IPS DF 4.7 (cell line): ENCODE data around the gene NLRC3.

Experiments
- DNase-seq: peaks from one replicate; pipeline ENCODE4 v3.0.0-alpha.2; 2013; ENCODE audit warnings: low spot score; ENCODE audit errors: extremely low read depth

The NLRC3 gene

DNA sequence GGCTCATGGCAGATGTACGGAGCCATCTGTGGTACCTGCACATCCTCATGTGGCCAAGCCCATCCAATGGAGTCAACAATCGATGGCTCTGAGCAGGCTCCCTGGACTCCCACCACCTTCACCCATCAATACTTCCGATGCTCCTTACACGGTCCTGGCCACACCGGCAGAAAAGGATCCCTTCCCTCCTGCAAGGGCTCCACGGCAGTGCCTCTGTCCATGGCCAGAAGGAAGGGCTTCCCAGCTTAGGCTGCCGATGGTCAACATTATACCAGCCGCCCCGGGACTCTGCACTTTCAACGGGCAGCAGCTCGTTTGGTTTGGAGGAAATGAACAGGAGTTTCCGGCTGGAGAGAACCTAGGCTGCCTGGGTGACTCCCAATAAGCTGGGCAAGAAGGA lies 21.0 kb upstream of the NLRC3 start:
- no peak for DNase-seq

DNA sequence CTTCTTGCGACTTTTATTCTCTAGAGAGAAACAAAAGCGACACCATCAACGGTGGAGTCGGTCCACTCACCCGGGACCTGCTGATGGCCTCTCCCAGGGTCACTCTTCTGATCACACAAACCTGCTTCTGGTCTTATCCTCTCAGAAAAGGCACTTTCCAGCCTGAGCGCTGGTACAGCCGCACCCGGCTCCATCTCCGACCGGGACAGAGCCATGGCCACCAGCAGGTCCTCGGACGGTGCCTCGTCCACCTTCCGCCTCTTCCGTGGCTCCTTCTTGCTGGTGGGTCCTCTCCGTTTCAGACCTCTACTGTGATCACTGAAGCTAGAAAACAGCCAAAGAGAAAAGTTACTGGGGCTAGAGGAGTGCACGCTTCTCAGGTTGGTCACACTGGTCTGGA lies 20.5 kb upstream of the NLRC3 start:
- no peak for DNase-seq

DNA sequence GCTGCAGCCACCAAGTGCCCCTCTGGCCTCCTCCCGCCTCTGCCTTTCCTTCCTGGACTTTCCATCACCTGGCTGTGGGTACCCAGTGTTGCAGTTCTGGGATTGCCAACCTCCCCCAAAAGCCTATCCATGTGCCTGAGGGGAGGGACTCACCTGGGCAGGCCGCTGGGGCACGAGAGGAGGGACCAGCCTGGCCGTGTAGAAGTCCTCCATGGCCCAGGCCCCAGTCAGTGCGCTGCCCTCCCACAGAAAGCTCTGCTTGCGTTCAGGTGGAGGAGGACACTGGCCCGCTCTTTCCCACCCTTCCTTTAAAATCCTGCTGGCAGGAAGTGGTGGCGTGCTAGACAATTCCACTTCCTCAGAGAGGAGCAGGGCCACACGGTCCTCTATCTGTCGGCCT lies 20.0 kb upstream of the NLRC3 start:
- DNase-seq: no peak

DNA sequence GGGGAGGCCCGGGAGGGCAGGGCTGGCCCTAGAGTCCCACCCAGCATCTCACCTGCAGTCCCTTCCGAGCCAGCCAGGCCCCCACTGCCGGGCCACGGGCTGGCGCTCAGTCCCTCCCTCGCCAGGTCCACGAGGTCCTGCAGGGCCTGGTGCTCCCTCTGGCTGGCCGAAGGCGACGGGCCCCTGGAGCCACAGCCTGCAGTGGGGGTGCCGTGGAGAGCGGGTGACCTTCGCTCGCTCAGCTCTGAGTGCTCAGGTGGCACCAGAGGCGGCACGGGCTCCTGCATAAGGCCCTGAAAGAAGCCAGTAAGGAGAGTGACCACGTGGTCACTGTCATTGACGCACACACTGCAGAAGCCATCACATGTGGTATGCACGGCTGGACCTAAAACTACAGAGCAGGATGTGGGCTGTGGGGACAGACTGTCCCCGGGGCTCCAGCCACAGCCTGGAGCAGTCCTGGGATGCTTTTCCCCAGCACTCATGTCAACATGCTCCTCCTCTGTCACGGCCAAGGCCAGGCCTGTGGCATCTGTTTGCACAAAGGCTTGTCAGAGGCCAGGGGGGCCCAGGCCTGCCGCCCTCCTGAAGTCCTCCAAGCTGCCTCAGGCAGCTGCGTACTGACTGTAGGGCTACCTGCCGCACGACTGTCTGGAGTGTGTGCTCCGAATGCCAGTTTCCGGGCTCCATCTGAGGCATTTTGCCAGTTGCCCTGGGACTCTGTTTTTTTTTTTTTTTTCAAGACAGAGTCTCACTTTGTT lies 19.1 kb upstream of the NLRC3 start:
- no peak for DNase-seq

DNA sequence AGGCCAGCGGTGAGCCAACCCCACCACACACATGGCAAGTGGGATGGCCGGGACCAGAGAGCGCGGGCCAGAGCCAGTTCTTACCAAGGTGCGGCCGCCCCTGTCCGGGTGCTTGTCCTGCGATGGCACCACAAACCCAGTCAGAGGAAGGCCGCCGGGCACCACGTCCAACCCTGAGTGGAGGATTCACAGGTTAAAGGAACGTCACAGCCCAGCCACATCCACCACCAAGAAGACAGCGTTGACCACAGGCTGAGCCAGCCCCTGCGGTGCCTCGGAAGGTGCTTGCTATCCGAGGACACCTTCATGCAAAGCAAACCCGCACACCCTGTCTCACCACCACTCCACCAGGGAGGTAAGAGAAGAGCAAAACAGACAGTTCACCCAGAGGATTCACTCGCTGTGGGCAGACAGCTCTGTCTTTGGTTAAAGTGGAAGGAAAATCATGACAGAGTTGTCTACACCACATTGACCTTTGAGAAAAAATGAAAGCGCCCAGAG lies 18.4 kb upstream of the NLRC3 start:
- DNase-seq: no peak

DNA sequence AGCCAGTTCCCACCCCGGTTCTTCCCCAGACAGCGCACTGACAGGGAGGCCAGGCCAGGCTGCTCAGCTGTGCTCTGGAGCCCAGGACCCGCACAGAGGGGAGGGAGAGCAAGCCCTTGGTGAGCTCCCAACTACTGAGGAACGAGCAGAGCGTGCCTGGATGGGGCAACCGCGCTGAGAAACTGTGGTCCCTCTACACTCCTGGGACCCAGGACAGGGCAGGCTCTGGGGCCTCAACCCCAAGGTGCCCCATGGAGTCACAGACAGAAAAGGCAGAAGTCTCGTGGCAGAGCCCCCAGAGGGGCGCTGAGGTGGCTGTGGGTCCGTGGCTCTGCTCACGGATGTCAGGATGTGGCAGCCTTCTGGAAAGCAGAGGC lies 17.9 kb upstream of the NLRC3 start:
- no peak for DNase-seq

DNA sequence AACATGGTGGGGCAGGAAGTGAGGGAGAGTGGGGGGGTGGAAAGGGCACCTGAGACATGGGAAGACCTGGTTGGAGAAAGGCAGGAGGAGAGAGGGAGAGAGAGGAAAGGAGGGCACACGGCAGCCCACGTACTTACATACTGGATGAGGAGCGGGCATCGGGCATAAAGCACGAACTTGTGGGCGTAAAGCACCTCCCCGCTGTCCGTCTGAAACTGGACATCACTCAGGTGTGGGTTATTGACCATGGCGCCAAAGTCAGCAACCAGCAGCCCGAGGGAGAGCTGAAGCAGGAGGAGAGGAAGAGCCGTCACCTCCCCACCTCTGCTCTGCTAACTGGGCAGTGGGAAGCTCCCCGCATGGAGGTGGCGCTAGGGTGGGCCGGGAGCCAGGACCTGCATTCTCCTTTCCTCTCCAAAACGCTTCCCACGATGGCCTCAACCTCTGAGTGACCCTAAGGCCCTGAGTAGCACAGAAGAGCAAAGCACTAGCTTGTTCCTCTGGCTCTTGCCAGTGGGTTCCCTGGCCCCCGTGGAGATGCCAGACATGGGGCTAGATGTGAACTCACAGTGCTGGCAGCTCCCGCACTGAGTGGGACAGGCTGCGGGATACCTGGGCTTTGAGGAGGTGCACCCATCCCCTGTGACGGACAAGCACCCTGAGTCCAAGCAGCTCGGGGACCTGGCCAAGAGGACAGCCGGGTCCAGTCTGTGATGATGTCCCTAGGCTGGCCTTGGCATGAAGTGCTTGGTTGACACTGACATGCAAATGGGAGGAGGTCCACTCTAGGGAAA lies 17.3 kb upstream of the NLRC3 start:
- DNase-seq: no peak

DNA sequence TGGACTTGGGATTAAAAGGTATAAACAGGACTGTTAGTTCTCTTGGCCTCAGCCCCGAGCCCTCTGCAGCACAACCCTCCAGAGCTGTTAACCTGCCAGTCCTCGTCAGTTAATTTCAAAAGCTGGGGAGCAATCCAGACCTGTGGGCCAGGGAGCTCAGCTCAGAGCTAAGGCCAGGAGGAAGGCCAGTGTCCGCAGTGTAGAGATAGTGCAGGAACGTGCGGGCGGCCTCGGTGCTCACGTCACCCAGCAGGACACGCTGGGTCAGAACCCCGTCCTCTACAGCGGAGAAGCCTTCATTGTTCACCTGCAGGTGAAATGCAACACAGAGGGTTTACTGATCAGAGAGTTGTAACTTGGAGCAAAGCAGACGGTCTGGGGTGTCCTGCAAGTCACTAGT lies 15.4 kb upstream of the NLRC3 start:
- no peak for DNase-seq

DNA sequence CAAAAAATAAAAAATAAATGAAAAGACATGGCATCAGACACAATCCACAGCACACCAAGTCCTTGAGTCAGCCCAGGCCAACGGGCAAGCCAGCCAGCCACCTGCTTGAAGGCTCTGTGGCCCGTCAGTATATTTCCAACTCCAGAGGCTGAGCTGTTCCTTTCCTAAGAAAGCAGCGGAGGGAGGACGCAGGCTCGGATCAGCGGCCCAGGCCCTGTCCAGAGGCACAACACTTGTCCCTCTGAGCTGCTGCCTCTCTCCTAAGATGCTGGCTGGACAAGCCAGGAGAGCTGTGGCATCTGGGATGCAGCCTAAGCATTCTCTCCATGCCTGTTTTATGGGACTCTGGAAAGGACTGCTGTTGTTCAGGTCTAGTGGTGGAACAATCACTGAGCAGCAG lies 14.8 kb upstream of the NLRC3 start:
- no peak for DNase-seq

DNA sequence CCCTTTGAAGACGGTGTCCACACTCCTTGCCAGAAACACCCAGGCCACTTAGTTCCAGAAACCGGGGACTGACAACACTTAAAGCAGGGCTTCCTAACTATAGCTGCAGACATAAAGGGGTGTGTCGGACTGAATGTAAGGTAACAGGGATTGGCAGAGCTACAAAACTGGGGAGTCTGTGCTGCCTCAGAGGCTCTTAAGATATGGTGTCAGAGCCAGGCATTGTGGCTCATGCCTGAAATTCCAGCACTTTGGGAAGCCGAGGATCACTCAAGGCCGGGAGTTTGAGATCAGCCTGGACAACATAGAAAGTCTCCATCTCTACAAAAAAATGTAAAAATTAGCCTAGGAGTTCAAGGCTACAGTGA lies 14.2 kb upstream of the NLRC3 start:
- DNase-seq: no peak

DNA sequence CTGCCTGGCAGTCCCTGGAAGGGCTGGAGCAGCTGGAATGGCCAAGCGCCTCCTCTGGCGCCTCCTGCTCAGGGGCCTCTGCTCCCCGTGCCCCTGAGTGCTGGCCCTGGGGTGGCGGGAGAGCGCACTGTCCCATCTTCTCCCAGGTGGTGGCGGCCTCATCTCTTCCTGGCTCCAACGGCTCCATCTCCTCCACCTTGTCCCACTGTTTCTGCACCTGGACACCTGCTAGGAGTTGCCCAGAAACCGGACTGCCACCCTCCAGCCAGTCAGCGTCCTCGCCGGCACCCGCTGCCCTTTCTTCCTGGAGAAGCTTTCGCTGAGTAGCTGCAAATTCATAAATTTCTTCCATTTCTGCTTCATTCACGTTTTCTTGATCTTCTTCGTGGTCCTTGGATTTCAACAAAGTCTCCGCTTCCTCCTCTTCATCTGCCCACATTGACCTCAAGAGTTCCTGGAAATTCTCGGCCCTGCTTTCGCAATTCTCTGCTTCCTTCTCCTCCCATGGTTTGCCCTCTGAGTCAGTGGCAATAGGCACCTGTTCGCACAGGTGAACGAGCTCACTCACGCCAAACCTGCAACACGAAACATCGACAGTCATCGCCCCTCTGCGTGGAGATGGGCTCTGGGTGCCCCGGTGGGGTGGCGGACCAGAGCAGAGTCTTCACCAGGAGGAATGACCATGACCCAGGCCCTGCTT lies 13.7 kb upstream of the NLRC3 start:
- DNase-seq: no peak

DNA sequence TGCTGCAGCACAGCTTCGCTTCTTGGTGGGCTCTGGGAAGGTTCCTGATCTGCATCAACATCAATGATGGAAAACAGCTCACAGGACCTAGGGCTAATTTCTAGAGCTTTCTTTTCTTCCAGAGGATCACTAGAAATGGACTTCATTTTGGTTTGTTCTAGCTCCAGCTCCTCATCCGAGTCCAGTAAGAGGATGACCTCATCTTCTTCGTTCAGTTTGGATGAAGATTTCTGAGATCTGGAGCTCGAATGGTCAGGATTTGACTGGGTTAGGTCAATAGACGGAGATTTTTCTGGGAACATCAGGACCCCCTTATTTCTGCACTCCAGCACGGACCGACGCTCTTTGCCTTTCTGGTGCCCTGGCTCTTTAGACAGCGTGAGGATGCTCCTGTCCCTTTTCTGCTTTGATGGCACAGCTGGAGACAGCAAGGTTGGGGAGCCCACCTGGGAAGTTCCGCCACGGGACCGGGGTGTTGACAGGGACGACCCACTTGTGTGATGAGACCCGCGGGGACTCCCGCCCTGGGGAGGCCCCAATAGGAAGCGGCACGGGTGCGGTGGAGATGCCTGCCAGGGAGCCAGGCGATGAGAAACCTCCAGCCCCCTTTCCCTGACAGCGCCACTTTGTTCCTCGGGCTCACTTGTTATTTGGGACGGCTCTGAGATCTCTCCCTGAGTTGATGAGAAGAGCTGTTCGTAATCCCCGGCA lies 12.9 kb upstream of the NLRC3 start:
- DNase-seq: no peak

DNA sequence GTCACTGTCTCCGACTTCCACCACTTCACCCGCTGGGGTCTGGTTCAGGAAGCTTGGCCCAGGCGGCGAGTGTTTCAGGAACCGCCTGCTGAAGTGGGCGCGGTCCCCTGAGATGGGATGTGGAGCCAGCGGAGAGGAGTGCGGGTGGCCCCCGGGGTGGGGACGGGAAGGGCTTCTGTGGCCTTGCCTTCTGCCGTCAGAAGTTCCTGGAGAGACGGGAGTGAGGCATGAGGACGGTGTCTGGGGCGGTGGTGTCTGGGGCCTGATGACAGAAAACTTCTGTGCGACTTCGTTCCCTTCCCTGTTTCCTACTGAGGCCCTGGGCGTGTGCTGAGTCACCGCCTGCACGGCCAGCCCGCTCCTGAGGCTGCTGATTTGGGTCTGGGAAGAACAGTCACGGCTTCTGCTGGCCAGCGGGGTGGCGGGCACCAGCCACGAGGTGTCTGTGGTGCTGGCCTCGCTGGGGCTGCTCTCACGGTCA lies 12.3 kb upstream of the NLRC3 start:
- no peak for DNase-seq

DNA sequence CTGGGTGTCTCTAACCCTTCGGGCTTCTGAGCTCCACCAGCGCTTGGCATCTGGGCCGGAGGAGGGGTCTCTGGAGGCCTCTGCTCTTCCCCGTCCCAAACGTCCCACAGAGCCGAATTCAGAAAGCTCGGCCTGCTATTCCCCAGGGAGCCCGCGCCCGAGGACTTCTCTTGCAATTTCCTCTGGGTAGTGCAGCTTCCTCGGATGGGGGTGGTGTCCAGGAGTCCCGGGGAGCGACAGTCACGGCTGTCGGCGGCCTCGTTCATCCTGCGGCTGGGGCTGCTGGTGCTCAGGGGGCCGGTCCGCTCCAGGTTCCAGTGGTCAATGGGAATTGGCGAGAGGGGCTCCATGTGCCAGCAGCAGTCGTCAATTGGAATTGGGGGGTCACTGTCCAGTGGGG lies 11.8 kb upstream of the NLRC3 start:
- no peak for DNase-seq

DNA sequence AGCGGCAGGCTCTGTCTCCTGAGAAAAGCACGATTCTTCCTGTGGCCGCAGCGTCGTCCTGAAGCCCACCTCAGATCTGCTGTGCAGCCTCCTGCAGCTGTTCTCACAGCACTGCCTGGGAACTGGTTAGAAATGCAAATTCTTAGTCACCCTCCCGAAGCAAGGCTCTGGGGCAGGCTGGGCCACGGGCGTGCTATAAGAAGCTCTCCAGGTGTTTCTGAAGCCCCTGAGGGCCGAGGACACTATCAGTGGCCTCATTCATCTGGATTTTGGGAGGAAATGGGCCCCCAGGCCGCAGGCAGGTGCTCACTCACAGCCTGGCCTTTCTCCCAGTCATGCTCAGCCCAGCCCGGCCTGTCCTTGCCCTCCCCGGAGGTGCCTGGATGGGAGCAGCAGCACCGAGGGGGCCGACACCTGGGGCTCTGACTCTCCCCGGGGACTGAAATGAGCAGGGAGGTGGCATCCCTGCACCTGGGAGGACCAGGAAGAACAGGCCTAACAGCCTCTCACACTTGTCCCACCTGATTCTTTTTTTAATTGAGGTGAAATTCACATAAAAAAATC lies 10.4 kb upstream of the NLRC3 start:
- no peak for DNase-seq

DNA sequence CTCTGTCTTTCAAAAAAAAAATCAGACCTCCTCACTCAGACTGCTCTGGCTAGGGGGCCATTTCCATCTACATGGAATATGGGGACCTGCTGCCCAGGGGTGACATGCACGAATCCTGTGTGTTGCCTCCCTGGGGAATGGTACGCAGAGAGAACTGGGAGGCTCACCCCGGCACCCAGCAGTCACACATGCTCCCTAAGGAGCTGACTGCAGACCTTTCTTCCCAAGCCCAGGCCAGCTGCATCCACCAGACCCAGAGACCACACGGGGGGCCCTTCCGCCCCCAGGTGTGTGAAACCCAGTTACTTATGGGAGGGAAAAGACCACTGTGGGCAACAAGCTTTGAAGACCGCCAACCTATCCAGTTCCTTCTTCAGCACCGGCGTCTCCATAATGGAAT lies 7.2 kb upstream of the NLRC3 start:
- DNase-seq: no peak

DNA sequence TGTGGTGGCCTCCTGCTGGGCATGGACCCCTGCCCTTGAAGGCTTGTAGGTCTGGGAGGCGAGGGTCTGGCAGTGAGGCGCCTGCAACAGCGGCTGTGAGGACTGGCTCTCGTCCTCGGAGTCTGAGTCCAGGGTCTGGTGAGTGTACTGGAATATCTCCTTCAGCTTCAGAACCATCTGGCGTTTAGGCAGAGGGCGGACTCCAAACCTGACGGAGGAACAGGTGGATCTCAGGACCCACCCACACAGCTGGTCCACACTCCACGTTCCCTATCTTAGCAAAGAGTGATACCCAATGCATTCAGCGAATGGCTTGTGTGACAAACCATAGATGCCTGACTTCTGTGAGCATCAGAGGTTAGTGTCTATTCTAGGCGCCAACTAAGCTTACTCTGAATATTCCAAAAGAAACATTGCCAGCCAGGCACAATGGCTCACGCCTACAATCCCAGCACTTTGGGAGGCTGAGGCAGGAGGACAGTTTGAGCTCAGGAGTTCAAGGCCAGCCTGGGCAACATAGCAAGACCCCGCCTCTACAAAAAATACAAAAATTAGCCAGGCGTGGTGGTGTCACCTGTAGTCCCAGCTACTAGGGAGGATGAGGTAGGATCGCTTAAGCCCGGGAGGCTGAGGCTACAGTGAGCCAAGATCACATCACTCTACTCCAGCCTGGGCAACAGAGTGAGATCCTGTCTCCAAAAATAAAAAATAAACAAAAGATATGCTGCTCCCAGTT lies 6.3 kb upstream of the NLRC3 start:
- no peak for DNase-seq

DNA sequence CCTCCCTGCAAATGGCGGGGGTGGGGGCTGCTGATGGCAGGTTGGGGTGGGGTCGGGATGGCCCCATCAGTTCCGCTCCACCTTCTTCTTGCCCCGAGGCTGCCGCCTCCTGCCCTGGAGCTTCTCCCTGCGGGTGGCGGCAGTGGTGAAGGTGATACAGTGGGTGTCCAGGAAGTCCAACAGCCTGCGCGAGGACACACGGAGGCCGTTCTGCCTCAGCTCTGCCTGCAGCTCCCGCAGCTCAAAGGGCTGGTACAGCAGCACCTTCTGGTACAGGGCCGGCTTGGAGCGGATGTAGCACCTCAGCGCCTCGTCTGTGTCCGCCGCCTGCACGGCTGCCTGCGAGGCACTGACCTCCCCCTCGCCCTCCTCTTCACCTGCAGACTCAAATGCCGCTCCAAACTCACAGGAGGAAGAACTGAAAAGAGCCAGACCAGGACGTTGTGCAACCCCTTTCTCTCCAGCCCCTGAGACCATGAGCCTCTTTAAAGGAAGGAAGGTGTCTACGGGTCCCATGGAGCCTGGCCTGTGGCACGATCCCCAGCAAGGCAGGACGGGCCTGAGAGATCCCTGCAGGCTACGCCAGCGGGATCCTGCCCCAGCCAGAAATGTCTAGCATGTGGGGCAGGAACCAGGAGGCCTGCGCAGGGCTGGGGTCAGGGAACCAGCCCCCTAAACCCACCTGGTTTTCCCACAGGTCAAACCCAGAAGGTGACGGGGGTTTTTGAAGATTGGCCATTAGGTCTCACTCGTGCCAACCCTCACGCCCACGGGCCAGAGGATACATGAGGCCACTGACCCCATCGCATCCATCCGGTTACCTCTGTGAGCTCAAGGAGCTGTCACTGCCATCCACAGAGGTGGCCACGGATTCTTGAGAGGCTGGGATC lies 5.3 kb upstream of the NLRC3 start:
- no peak for DNase-seq

DNA sequence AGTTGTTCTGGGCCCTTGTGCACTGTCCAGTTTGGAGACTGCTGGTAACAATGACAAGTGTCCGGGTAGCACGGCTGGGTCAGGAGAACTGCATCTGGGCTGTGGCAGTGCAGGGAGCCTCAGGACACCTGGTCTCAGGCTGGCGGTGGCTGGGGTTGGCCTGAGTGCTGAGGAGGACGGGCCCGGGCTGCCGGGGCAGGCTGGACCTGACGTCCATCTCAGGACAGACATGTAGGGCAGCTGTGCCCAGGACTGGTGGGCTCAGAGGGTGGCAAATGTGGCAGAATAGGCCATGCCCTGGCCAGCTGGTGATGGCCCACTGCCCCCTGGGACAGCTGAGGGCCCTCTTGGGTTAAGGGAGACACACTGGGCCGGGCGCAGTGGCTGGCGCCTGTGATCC lies 4.2 kb upstream of the NLRC3 start:
- DNase-seq: no peak

DNA sequence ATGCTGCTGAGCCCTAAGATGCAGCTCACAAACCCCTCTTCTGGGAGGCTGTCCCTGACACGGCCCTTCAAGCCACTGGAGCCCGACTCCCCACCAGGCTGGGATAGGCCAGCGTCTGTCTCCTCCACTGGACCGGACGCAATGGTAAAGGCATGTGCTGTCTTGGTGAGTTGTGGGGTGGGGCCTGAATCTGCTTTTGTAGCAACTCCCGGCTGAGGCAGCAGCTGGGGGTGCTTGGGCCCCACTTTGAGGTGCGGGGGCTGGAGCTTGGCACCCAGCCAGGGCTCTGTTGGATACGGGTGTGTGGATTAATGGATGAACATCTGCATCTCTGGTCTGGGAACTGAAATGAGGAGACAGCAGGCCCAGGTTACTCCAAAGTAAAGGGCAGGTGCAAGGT lies 3.5 kb upstream of the NLRC3 start:
- DNase-seq: no peak
